Measurements from ENCODE around the gene ANKMY1. TPM values are rescaled to one million over a fixed set of nuclear protein-coding genes. Genes with fewer than 3 reads are reported as not detected.

The ANKMY1 gene
- total RNA-seq, 1 experiment from 2014 or later, result 28.3 TPM

GRCh38 chr2:240440251-240440650 is 117.5 kb downstream of the ANKMY1 start:
- H3K4me3 ChIP-seq (replicated peaks in 1 of 2; ENCODE audit: low read depth in 1 of 2, low read length in 2 of 2), result no peak overlapping the region
- BruUV-seq (replicated peaks), result no TSS peak
- no peak for DNase-seq (ENCODE audit: low read depth, low spot score)
- no peak overlapping the region for H3K9ac ChIP-seq (ENCODE audit: low read length)
- RAD21 ChIA-PET (ENCODE audit: low non-redundant PET in 1 of 2, low total read pairs in 2 of 2, uncharacterized antibody in 2 of 2, unreplicated experiment in 2 of 2), result interaction anchor here in 1 of 2 experiments (0.6 to 1.0 kb wide), 2 partner anchors 133 to 208 kb away, joined by 3 read pairs; no protein-coding TSS in a partner anchor
- H4K20me1 ChIP-seq (ENCODE audit: insufficient read depth), result peaks cover 4% of the 10 kb centered on the region; the same call in 1 of the 2 replicates
- no peak overlapping the region for H3K27ac ChIP-seq (ENCODE audit: low read depth, low read length)
- H3K9me3 ChIP-seq (ENCODE audit: control insufficient read depth in 1 of 2, insufficient read depth in 1 of 2, low read depth in 1 of 2, low read length in 2 of 2), result no peaks in the 10 kb centered on the region
- H3K9me2 ChIP-seq (ENCODE audit: insufficient read depth), result no peaks in the 10 kb centered on the region
- H2AFZ ChIP-seq (ENCODE audit: low read depth, low read length, poor library complexity, severe bottlenecking), result no peak overlapping the region
- POLR2A ChIA-PET, result no interaction called here
- intact Hi-C loops (cut with micrococcal nuclease), result no loop called here
- CTCF ChIA-PET, result no interaction called here
- no peaks in the 10 kb centered on the region; a peak in 1 of 4 replicates for H3K36me3 ChIP-seq (ENCODE audit: control insufficient read depth in 1 of 2, insufficient read depth in 2 of 2, low read length in 2 of 2)
- H3K27me3 ChIP-seq (ENCODE audit: insufficient read depth, low read length), result no peaks in the 10 kb centered on the region
- H3K4me1 ChIP-seq (ENCODE audit: control insufficient read depth in 1 of 2, insufficient read depth in 2 of 2, low read length in 2 of 2), result peaks cover 12 to 32% of the 10 kb centered on the region in 2 experiments
- no peak for TF ChIP-seq SP1 (IDR thresholded peaks at IDR 0.05; ENCODE audit: low read depth)
- no peak for TF ChIP-seq SRF (IDR thresholded peaks at IDR 0.05; ENCODE audit: low read depth)
- TF ChIP-seq CTCF (IDR thresholded peaks at IDR 0.05 in 2 of 3, conservative IDR thresholded peaks at IDR 0.05 in 1 of 3; ENCODE audit: borderline replicate concordance in 1 of 3, insufficient read depth in 1 of 3, low read depth in 2 of 3, low read length in 2 of 3), result no peak
- no peak for TF ChIP-seq TCF7L2 (IDR thresholded peaks at IDR 0.05; ENCODE audit: borderline replicate concordance, extremely low read depth, insufficient read depth, insufficient read length)
- no peak for TF ChIP-seq ELF1 (IDR thresholded peaks at IDR 0.05; ENCODE audit: borderline replicate concordance, low read depth)
- TF ChIP-seq ZFX (IDR thresholded peaks at IDR 0.05), result no peak
- TF ChIP-seq ATF3 (IDR thresholded peaks at IDR 0.05), result no peak
- TF ChIP-seq EZH2phosphoT487 (IDR thresholded peaks at IDR 0.05; ENCODE audit: borderline replicate concordance), result no peak
- TF ChIP-seq REST (IDR thresholded peaks at IDR 0.05; ENCODE audit: low read depth), result no peak
- TF ChIP-seq FOSL1 (IDR thresholded peaks at IDR 0.05; ENCODE audit: low read depth), result no peak
- no peak for TF ChIP-seq RAD21 (IDR thresholded peaks at IDR 0.05; ENCODE audit: low read depth)
- TF ChIP-seq SIN3A (IDR thresholded peaks at IDR 0.05; ENCODE audit: low read depth), result no peak
- TF ChIP-seq POLR2A (IDR thresholded peaks at IDR 0.05; ENCODE audit: borderline replicate concordance, extremely low read depth, insufficient read depth, insufficient read length), result no peak
- no peak for TF ChIP-seq YY1 (IDR thresholded peaks at IDR 0.05; ENCODE audit: extremely low read depth, insufficient replicate concordance, low read depth, low read length)
- no peak for TF ChIP-seq POLR2AphosphoS5 (IDR thresholded peaks at IDR 0.05; ENCODE audit: low read depth, low read length)
- no peak for TF ChIP-seq MAX (IDR thresholded peaks at IDR 0.05)
- no peak for TF ChIP-seq EZH2 (IDR thresholded peaks at IDR 0.05)
- no peak for TF ChIP-seq JUND (IDR thresholded peaks at IDR 0.05)
- H3K79me2 ChIP-seq (ENCODE audit: insufficient read depth, low read length), result peaks cover 91% of the 10 kb centered on the region
- no peak for ATAC-seq
- no peak overlapping the region for H3K4me2 ChIP-seq (ENCODE audit: low read length)

Data from HCT116 (cell line).